GM18909 (cell line): ENCODE results near the gene ACTR3.

Source experiments
- ATAC-seq: cut with Tn5 transposase; IDR thresholded peaks from one replicate; pipeline ENCODE4 v1.9.1; 2021; ENCODE audit warnings: mild to moderate bottlenecking; ENCODE audit not compliant: unreplicated experiment, poor library complexity

ACTR3 gene

DNA sequence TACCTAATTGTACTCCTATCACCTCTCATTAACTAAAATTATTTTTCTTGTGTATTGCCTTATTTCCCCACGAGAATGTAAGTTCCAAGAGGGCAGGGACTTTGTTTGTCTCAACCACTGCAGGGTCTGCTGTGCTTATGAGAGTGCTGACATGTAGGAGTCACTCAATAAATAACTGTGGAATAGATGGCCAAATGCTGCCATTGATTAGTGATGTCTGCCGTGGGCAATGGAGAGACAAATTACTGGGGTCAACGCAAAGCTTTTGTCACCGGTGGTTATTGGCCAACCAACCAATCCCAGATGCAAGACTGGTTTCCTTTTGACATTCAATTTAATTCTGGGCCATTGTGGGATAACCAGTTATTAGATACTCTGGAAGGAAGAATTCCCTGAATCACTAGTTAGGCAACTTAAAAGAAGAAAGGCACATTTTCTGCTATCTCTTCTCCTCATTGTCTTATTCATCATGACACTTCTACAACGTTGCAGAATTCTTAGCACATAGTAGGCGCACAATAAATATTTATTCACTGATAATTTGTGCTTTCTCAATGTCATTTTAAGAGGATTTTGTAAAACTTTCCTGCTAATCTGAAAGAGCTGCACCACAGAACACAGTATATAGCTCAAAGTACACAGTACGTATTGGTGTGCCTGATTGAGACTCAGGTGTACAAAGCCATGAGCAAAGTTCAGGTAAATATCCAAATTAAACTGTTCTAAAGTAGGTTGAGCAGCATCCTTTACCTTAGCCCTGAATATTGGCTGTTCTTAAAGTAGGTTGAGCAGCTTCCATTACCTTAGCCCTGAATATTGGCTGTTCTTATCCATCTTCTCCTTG, 95.9 kb downstream of the ACTR3 start:
- ATAC-seq = no peak

DNA sequence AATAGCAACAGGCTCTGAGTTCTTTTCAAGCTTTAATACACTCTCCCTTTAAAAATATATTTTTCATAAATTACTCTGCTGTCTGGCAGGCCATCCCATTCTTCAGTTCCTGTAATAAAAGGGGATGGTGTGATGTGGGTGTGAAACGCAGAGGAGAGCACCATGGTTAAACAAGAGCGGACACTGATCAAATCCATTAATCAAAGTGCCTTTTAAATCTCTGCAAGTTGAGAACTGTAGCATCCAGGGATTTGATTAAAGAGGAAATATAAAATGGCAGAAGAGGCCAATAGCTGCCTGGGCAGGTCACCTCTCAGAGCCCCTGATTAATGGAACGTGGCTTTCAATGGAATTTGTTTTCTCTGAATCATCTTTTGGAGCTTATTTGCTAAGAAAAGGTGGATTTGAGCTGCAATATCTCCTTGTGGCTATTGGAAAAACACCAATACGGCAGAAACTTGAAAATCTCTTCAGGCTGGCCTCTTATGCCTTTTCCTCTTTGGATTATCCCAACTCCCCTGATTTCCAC, 96.9 kb downstream of the ACTR3 start:
- ATAC-seq = no peak

DNA sequence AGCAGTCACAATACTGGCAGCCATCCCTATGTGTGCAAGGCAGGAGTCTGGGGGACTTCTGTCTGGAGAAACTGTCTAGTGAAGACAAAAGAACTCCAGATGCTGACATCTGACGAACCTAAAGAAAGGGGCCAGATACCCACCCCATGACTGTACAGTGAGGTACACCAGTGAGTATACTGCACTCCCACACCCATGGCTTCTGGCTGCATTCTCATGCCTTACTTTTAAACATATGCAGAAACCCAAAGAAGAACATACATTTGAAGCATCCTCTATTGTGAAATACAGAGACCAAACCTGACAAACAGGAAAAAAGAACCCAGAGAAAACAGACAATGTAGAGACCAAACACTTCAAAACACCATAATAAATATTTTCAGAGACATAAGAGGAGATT, 102.2 kb downstream of the ACTR3 start:
- ATAC-seq = no peak

GRCh38 chr2:113996671-113997594, 107.0 kb downstream of the ACTR3 start:
- ATAC-seq = no peak

GRCh38 chr2:114001152-114001551, 111.3 kb downstream of the ACTR3 start:
- no peak for ATAC-seq

DNA sequence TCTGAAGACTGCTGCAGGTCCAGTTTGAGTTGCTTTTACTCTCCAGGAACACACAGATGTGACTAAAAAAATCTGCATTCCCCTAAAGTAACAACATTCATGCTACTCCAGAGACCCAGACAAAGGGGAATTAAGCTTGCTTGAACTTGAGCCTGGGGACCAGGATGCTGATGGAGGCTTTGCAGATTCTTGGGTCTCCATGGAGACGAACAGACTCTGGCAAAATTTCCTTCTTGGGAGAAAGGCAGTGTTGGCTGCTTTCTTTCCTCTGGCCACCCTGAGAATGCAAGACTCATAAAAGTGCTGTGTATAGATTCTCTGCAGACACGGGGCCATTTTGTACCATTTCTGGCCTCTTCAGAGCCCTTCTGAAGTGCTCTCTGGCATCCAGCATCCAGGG, 112.0 kb downstream of the ACTR3 start:
- no peak for ATAC-seq

- no peak for ATAC-seq
Observed at GRCh38 chr2:114005110-114005783, 115.4 kb downstream of the ACTR3 start.

DNA sequence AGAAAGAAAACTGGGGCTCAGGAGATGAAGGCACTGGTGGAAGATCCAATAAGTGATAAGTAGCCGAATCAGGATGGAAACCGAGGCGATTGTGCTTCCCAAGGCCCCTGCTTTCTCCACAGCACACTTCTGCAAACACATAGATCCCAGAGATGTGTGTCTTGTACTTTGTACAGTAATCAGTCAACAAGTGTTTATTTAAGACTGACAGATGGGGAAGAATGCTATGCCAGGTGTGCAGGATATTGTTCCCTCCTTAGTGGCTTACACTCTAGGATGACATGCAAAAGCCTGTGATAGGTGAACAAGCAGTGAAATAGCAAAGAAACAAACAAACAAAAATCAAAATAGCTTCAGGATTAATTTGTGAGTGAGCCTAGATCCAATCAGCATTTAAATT, 116.6 kb downstream of the ACTR3 start:
- no peak for ATAC-seq

GRCh38 chr2:114007436-114007835, 117.5 kb downstream of the ACTR3 start:
- ATAC-seq = no peak

DNA sequence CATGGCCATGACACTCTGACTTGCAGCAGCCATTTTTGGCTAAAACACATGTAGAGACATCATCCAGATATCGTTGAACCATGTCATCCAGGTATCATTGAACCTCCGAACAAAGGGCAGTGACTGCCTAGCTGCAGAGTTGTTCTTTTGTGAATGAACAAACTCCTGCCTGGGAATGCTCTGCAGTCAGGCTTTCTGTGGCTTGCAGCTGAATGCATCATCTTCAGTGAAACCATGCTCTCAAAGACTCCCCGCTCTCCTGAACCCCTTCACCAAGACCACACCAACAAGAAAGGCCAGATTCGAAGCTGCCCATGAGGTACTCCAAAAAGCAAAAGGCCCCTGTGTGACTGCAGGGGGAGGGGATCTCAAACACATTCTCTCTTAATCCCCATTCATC, 118.8 kb downstream of the ACTR3 start:
- no peak for ATAC-seq

GRCh38 chr2:114009205-114009944, 119.5 kb downstream of the ACTR3 start:
- no peak for ATAC-seq

DNA sequence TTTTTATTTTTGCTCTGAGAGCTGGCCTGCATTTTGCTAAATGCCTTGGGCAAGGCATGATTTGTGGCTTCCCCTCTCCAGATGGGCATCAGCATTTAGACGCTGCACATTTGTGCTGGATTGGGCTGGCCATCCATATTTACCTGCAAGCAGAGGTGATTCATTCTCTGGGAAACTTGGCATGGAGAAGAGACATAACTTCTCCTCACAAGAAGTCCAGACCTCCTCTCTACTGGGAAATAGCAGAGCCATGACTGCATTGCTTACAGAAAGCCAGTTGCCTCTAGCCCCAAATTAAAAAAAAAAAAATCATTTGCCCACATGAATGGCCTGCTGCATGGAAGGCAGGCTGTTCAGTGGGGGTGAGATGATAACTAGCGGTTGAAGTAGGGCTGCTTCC, 120.1 kb downstream of the ACTR3 start:
- no peak for ATAC-seq

DNA sequence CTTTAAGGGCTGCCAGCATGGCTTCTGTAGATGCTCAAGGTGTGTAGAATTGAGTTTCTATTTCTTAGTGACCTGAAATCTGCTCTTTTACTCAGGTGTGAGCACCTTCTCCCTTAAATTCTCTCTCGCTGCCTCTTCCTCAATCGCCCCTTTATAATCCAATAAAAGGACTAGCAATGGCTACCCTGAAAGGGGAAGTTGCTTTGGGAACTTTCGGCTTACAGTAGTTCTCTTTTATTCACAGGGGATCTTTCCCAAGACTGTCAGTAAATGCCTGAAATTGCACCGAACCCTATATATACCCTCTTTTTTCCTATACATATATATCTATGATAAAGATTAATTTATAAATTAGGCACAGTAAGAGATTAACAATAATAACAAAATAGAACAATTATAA, 121.8 kb downstream of the ACTR3 start:
- no peak for ATAC-seq
